Suprapubic skin (tissue), 4 donors: Measurements from ENCODE around the gene SUPT5H. TPM values are rescaled to one million over a fixed set of nuclear protein-coding genes. Genes with fewer than 3 reads are reported as not detected.

ENCODE experiments used
- DNase-seq, 2 donors: peaks; one replicate each; pipeline ENCODE4 v3.0.0-alpha.2; 2019; ENCODE audit warnings: low spot score in 2 of 2
- H3K27ac ChIP-seq: fragments of 200-600 bp; sonication (generic); one replicate; pipeline ENCODE4 v1.5.1; 2019
- H3K27me3 ChIP-seq: fragments of 200-600 bp; sonication (generic); one replicate; pipeline ENCODE4 v1.5.1; 2019
- H3K36me3 ChIP-seq: fragments of 200-600 bp; sonication (generic); one replicate; pipeline ENCODE4 v1.5.1; 2019
- H3K4me1 ChIP-seq: fragments of 200-600 bp; sonication (generic); one replicate; pipeline ENCODE4 v1.5.1; 2019
- H3K4me3 ChIP-seq: fragments of 200-600 bp; sonication (generic); one replicate; pipeline ENCODE4 v1.5.1; 2019; ENCODE audit warnings: mild to moderate bottlenecking
- H3K9me3 ChIP-seq: fragments of 200-600 bp; sonication (generic); one replicate; pipeline ENCODE4 v1.5.1; 2019
- EP300 ChIP-seq: sonication (generic); formaldehyde crosslinking; IDR thresholded peaks from one replicate; pipeline ENCODE4 v1.6.1; 2017; ENCODE audit warnings: antibody characterized with exemption
- POLR2A ChIP-seq, 2 donors: fragments of 450-650 bp; IDR thresholded peaks; one replicate each; pipeline ENCODE4 v1.6.1; 2017; ENCODE audit warnings: antibody characterized with exemption in 2 of 2, mild to moderate bottlenecking in 2 of 2, moderate library complexity in 2 of 2
- POLR2AphosphoS5 ChIP-seq, 3 donors: sonication (generic); formaldehyde crosslinking; IDR thresholded peaks; one replicate each; pipeline ENCODE4 v1.6.1; 2017; ENCODE audit warnings: antibody characterized with exemption in 3 of 3
- WGBS: methylation state at CpG from one replicate; pipeline ENCODE4 v1.1.5; 2018; 5-methylcytosine and 5-hydroxymethylcytosine counted together
- total RNA-seq, 4 donors: library from RNA; depleted of rRNA; stranded (reverse); fragments of >200 nt; gene quantifications; one replicate each; pipeline ENCODE4 v1.1.0, GENCODE V29; 2016
- TF ChIP-seq, protein P1 (sequence below), 2 donors: fragments of 200-600 bp in 1 of 2; fragments of 450-650 bp in 1 of 2; sonication (generic) in 1 of 2; IDR thresholded peaks; one replicate each; pipeline ENCODE4 v1.5.1; 2016 to 2019; ENCODE audit warnings: antibody characterized with exemption in 2 of 2, mild to moderate bottlenecking in 1 of 2, moderate library complexity in 1 of 2

The SUPT5H gene
- total RNA-seq, 4 donors from 2014 or later, result 59.4 to 135 (median 75.4) TPM

DNA sequence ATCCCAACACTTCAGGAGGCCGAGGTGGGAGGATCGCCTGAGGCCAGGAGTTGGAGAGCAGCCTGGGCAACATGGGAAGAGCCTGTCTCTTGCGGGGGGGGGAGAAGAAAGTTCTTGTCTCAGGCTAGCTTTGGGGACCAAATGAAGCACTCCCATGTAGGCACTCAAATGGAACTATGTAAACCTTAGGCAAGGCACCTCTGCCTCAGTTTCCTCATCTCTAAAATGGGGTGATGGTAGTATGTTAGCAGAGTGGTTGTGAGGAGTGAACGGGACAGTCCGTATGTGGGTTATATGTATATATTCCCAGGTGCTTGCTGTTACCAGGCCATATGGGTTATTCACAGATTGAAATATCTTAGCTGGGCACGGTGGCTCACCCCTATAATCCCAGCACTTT is 46.8 kb downstream of the SUPT5H start:
- Histone ChIP-seq H3K9me3 (no peaks in the 10 kb centered on the region), H3K27ac (no peak overlapping the region), H3K4me1 (no peaks in the 10 kb centered on the region), H3K27me3 (peaks cover 17% of the 10 kb centered on the region), H3K36me3 (peaks cover 48% of the 10 kb centered on the region), H3K4me3 (no peak overlapping the region)
- no peak for TF ChIP-seq POLR2AphosphoS5 (IDR thresholded peaks at IDR 0.05)
- no peak for DNase-seq
- whole genome bisulfite sequencing, result 92% methylated on average over 6 of the region's 6 CpGs

DNA sequence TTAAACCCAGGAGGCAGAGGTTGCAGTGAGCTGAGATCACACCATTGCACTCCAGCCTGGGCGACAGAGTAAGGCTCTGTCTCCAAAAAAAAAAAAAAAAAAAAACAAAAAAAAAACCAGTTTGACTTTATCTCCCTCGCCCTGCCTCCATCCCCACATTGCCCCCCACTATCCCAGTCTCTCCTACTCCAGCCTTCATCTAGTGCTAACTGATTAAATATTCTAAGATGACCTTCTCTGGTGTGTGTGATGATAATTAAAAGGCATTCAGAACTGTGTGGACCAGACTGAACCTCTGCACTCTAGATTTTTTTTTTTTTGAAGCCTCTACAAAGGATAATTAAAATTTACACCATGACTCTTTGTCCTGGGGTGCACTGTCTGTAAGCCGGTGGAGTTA is 47.4 kb downstream of the SUPT5H start:
- Histone ChIP-seq H3K27ac (no peak overlapping the region), H3K4me3 (no peak overlapping the region), H3K27me3 (peaks cover 22% of the 10 kb centered on the region), H3K4me1 (peaks cover 3% of the 10 kb centered on the region), H3K9me3 (no peaks in the 10 kb centered on the region), H3K36me3 (peaks cover 43% of the 10 kb centered on the region)
- WGBS, result 88% methylated on average over 3 of the region's 3 CpGs
- TF ChIP-seq, protein P1, sequence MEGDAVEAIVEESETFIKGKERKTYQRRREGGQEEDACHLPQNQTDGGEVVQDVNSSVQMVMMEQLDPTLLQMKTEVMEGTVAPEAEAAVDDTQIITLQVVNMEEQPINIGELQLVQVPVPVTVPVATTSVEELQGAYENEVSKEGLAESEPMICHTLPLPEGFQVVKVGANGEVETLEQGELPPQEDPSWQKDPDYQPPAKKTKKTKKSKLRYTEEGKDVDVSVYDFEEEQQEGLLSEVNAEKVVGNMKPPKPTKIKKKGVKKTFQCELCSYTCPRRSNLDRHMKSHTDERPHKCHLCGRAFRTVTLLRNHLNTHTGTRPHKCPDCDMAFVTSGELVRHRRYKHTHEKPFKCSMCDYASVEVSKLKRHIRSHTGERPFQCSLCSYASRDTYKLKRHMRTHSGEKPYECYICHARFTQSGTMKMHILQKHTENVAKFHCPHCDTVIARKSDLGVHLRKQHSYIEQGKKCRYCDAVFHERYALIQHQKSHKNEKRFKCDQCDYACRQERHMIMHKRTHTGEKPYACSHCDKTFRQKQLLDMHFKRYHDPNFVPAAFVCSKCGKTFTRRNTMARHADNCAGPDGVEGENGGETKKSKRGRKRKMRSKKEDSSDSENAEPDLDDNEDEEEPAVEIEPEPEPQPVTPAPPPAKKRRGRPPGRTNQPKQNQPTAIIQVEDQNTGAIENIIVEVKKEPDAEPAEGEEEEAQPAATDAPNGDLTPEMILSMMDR (IDR thresholded peaks at IDR 0.05), result no peak
- TF ChIP-seq POLR2A (IDR thresholded peaks at IDR 0.05) (no peak), EP300 (no peak), POLR2AphosphoS5 (IDR thresholded peaks at IDR 0.05) (no peak)
- no peak for DNase-seq

DNA sequence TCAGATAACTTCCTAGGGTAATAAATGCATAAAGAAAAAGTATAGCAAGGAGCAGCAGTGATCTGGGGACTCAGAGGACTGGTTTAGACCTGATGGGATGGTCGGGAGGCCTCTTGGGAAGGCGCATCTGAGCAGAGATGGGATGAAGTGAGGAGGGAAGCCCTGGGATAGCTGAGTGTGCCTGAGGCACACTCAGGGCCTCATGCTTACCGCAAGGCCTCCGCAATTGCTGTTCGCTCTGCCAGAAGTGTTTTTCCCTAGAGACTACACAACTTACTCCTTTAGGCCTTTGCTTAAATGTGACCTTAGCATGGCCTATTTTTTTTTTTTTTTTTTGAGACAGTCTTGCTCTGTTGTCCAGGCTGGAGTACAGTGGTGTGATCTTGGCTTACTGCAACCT is 49.3 kb downstream of the SUPT5H start:
- Histone ChIP-seq H3K9me3 (no peaks in the 10 kb centered on the region), H3K36me3 (peaks cover 24% of the 10 kb centered on the region), H3K4me3 (no peak overlapping the region), H3K4me1 (peaks cover 19% of the 10 kb centered on the region), H3K27ac (no peak overlapping the region), H3K27me3 (peaks cover 41% of the 10 kb centered on the region)
- WGBS, result 78% methylated on average over 5 of the region's 5 CpGs
- DNase-seq, result no peak
- TF ChIP-seq, protein P1 (IDR thresholded peaks at IDR 0.05), result no peak
- TF ChIP-seq POLR2AphosphoS5 (IDR thresholded peaks at IDR 0.05) (no peak), POLR2A (IDR thresholded peaks at IDR 0.05) (no peak), EP300 (no peak)

DNA sequence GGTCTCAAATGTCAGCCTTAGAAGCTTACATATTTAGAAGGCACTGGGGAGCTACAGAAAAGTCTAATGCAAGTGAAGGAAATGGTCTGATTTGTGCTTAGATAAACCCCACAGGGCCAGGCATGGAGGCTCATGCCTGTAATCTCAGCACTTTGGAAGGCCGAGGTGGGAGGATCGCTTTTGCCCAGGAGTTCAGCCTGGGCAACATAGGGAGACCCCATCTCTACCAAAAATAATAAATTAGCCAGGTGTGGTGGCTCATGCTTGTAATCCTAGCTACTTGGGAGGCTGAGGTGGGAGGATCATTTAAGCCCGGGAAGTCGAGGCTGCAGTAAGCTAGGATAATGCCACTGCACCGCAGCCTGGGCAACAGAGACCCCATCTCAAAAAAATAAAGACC is 50.7 kb downstream of the SUPT5H start:
- Histone ChIP-seq H3K9me3 (no peaks in the 10 kb centered on the region), H3K4me3 (no peak overlapping the region), H3K27ac (no peak overlapping the region), H3K36me3 (peaks cover 10% of the 10 kb centered on the region), H3K4me1 (peaks cover 19% of the 10 kb centered on the region), H3K27me3 (peaks cover 54% of the 10 kb centered on the region)
- 80% methylated on average over 5 of the region's 5 CpGs for WGBS
- no peak for DNase-seq
- TF ChIP-seq POLR2A (IDR thresholded peaks at IDR 0.05) (no peak), POLR2AphosphoS5 (IDR thresholded peaks at IDR 0.05) (no peak), EP300 (no peak)
- TF ChIP-seq, protein P1 (IDR thresholded peaks at IDR 0.05), result no peak

DNA sequence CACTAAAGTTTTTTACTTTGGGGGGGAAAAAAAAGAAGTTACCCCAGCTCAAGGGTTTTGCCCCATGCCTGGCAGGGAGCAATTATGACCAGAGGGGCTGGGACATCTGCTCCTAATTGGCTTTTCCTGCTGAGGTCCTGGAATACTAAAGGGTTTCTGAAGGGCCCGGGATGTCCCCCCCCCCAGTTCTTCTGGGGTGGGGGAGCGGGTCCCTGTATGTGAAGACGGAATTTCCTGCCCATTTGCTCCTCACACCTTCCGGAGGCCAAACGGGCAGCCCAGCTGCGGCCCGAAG is 52.3 kb downstream of the SUPT5H start:
- no peak for DNase-seq
- H3K36me3 ChIP-seq, result no peaks in the 10 kb centered on the region
- no peak for TF ChIP-seq POLR2AphosphoS5 (IDR thresholded peaks at IDR 0.05)
- TF ChIP-seq, protein P1 (IDR thresholded peaks at IDR 0.05), result no peak
- no peak for TF ChIP-seq EP300
- no peak for TF ChIP-seq POLR2A (IDR thresholded peaks at IDR 0.05)
- 0% methylated on average over 5 of the region's 7 CpGs for WGBS
- H3K9me3 ChIP-seq, result no peaks in the 10 kb centered on the region
- H3K27ac ChIP-seq, result no peak overlapping the region
- H3K27me3 ChIP-seq, result peaks cover 65% of the 10 kb centered on the region
- H3K4me1 ChIP-seq, result peaks cover 22% of the 10 kb centered on the region
- no peak overlapping the region for H3K4me3 ChIP-seq
